ENCODE measurements around the gene SGCA.

Gene SGCA

DNA sequence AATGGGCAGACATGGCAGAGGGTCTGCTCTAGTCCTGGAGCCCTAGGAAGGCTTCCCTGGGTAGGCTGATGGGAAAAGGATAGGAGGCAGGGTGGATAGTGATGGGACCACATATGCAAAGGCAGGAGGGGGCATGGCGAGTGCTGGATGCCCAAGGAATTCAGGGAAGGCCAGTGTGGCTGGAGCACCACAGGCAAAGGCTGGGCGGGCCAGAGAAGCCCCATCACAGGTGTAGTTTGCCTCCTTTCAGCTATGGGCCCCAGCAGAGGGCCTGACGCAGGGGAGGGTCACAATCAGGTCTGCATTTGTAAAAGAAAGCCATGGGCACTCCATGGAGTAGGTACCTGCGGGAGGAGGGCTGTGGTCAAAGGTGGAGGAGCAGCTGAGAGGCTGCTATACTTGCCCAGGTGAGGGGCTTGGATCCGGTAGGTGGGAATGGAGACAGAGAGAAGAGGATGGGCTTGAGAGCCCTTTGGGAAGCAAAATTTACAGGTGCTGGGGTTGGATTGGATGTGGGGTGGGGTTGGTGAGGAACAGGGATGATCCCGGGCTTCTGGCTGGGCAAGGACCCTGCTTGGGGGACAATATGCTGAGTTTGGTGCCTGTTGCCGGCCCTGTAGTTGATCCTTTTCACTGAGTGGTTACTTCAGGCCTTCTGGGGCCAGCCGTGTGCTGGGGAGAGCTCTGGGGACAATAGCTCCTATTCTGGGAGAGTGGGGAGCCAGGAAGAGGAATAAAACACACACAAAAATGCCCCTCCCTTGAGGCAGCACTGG lies 42.2 kb downstream of the SGCA start:
- CTCF ChIA-PET: interaction anchor here (1.0 to 24.1 kb wide), 5 partner anchors 7 to 62 kb away, joined by 3 to 489 read pairs (median 6); partner anchors contain the start of genes COL1A1 and TMEM92
- H3K4me3 ChIP-seq (ENCODE audit: low read depth, low read length): no peak overlapping the region
- POLR2A ChIA-PET: interaction anchor here (0.6 to 44.9 kb wide), 5 partner anchors 8 to 57 kb away, joined by 3 to 2316 read pairs (median 11); partner anchors contain the start of gene TMEM92
- TF ChIP-seq, protein P1, sequence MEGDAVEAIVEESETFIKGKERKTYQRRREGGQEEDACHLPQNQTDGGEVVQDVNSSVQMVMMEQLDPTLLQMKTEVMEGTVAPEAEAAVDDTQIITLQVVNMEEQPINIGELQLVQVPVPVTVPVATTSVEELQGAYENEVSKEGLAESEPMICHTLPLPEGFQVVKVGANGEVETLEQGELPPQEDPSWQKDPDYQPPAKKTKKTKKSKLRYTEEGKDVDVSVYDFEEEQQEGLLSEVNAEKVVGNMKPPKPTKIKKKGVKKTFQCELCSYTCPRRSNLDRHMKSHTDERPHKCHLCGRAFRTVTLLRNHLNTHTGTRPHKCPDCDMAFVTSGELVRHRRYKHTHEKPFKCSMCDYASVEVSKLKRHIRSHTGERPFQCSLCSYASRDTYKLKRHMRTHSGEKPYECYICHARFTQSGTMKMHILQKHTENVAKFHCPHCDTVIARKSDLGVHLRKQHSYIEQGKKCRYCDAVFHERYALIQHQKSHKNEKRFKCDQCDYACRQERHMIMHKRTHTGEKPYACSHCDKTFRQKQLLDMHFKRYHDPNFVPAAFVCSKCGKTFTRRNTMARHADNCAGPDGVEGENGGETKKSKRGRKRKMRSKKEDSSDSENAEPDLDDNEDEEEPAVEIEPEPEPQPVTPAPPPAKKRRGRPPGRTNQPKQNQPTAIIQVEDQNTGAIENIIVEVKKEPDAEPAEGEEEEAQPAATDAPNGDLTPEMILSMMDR (IDR thresholded peaks at IDR 0.05; ENCODE audit: insufficient read depth, low read length, missing control alignments): no peak
- no peak for DNase-seq (ENCODE audit: low read depth, low spot score)

DNA sequence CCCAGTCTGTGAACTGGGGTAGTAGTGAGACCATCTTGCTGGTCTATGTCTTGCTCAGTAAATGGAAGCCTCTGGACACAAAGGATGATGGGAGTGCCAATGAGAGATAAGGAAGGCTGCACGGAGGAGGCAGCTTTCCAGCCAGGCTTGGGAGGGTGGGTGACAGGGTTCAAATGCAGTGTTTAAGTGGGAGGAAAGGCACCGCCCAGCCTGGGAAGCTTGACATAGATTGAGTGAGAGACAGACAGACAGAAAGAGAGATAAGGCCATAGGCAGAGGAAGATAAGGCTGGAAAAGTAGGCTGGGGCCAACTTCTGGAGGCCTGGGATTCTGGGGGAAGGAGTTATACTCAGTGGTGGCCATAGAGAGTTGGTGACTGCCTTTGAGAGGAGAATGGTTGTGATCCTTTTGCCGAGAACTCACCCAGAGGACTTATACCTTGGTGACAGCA lies 42.8 kb downstream of the SGCA start:
- ChIA-PET CTCF (interaction anchor here (1.0 to 24.1 kb wide), 4 partner anchors 8 to 62 kb away, joined by 3 to 489 read pairs (median 8); partner anchors contain the start of genes COL1A1 and TMEM92), POLR2A (interaction anchor here (1.0 to 44.9 kb wide), 6 partner anchors 6 to 86 kb away, joined by 4 to 2316 read pairs (median 464); partner anchors contain the start of genes COL1A1 and TMEM92)
- TF ChIP-seq, protein P1 (IDR thresholded peaks at IDR 0.05; ENCODE audit: insufficient read depth, low read length, missing control alignments): no peak
- no peak overlapping the region for H3K4me3 ChIP-seq (ENCODE audit: low read depth, low read length)
- no peak for DNase-seq (ENCODE audit: low read depth, low spot score)

DNA sequence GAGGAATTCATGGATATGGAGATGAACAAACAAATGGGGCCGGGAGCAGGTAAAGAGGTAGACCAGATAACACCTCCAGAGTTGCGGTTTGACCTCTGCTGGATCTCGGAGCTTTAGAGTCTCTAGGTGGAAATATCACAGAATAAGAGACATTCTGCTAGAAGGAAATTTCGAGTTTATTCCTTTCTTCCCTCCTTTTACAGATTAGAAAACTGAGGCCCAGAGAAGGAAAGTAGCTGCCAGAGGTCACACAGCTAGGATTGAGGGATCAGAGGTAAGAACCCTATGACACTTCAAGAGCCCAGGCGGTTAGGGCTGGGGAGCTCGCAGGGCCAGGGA lies 43.3 kb downstream of the SGCA start:
- DNase-seq (ENCODE audit: low read depth, low spot score): no peak
- TF ChIP-seq, protein P1 (IDR thresholded peaks at IDR 0.05; ENCODE audit: insufficient read depth, low read length, missing control alignments): no peak
- POLR2A ChIA-PET: interaction anchor here (0.9 to 44.9 kb wide), 8 partner anchors 6 to 86 kb away, joined by 3 to 2316 read pairs (median 60); partner anchors contain the start of genes COL1A1 and TMEM92
- no peak overlapping the region for H3K4me3 ChIP-seq (ENCODE audit: low read depth, low read length)
- CTCF ChIA-PET: interaction anchor here (1.0 to 24.1 kb wide), 5 partner anchors 8 to 115 kb away, joined by 3 to 489 read pairs (median 6); partner anchors contain the start of genes COL1A1 and TMEM92

DNA sequence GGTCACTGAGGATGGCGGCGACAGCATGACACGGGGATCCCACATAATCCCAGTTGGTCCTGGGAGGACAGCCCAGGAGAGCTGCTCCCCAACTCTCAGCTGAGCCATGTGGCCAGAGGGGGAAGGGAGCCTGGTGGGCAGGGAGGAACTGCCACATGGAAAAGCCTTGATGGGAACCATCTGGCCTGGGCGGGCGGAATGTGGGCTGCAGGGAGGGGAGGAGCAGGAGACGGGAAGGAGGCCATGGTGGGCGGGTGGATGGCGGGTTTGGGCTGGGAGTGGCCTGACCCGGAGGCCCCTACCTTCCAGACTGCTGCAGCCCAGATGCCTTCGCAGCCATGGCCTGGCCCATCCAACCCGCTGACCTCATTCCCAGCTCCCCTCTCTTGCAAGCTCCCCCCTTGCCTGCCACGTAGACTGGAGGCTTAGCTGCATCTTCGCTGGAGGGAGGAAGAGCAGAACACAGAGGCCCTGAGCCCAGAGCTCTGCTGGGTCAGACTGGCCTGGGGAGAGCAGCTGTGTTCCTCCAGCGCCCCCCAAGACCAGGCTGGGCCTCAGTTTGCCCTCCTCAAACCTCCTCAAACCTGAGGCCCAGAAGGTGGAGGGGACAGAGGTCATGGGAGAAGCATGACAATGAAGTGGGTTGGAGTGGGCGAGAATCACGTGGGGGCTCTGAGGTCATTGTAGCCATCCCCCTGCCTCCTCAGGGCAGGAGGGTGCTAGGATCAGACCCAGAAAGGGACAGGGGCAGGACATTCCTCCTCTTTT lies 43.9 kb downstream of the SGCA start:
- CTCF ChIA-PET: interaction anchor here (0.9 to 24.1 kb wide), 4 partner anchors 9 to 115 kb away, joined by 3 to 489 read pairs (median 7); partner anchors contain the start of genes COL1A1 and TMEM92
- TF ChIP-seq, protein P1 (IDR thresholded peaks at IDR 0.05; ENCODE audit: insufficient read depth, low read length, missing control alignments): no peak
- POLR2A ChIA-PET: interaction anchor here (0.6 to 44.9 kb wide), 11 partner anchors 7 to 85 kb away, joined by 3 to 2316 read pairs (median 4); partner anchors contain the start of genes COL1A1 and TMEM92
- DNase-seq (ENCODE audit: low read depth, low spot score): peak; percentile 99
- H3K4me3 ChIP-seq (ENCODE audit: low read depth, low read length): peak overlapping the region; percentile 42

DNA sequence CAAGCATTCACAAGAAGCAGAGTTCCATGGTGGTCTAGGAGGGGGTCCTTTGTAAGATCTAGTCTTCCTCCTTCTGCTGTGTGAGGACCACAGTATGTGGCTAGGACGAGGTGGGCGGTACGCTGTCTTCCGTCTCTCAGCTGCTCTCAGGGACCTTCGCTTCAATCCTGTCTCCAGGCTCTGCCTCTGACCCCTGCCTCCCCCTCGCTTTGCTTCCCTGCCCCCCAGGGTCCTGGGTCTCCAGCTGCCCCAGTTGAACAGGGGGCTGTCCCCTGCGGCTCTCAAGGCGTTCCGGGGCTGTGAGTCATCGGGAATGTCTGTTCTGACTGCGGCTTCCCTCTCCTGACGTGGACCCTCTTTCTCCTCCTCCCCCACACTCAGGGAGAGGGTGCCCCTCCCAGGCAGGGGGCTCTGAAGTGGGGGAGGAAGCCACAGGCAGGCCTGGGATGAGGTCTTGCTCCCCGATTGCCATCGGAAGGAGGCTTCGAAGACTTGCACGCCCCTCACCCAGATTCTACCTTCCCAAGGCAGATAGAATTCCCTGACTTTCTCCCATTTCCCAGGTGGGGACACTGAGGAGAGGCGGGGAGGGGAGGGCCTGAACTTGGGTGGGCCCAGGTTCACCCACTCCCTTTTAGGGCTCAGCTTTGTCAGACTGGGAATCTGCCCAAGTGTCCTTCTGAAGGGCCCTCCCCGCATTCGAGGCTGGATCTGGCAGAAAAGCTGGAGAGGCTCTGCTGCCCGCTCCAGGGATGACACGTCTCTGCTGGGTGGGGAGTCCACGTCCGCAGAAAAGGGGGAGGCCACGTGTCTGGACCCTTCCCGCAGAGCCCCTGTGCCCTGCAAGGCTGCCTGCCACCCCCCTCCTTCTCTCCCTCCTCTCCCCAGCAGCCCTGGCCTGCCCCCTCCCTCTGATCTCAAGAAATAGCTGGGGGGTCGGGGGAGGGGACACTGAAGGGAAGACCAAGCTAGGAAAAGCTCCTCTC lies 44.7 kb downstream of the SGCA start:
- peak; percentile 94 for DNase-seq (ENCODE audit: low read depth, low spot score)
- POLR2A ChIA-PET: interaction anchor here (0.6 to 44.9 kb wide), 11 partner anchors 8 to 80 kb away, joined by 3 to 2316 read pairs (median 4); partner anchors contain the start of genes COL1A1 and TMEM92
- peak overlapping the region; percentile 51 for H3K4me3 ChIP-seq (ENCODE audit: low read depth, low read length)
- CTCF ChIA-PET: interaction anchor here (0.7 to 24.1 kb wide), 8 partner anchors 8 to 116 kb away, joined by 3 to 489 read pairs (median 4); partner anchors contain the start of genes COL1A1 and TMEM92
- TF ChIP-seq, protein P1 (IDR thresholded peaks at IDR 0.05; ENCODE audit: insufficient read depth, low read length, missing control alignments): no peak

Measured in AG04449 (cell line).